ENCODE data around the gene PTPN2.
"Not testable (repeated sequence)": the region's sequence is repeated elsewhere in the genome, so short reads cannot be mapped to it uniquely, and the experiment has no call there.

Gene PTPN2

GRCh38 chr18:12769644-12770440, 114.2 kb downstream of the PTPN2 start:
- DNase-seq, result no peak

- no peak for DNase-seq
Measured at GRCh38 chr18:12769136-12769535, 114.9 kb downstream of the PTPN2 start.

GRCh38 chr18:12768625-12769024, 115.4 kb downstream of the PTPN2 start:
- DNase-seq, result no peak

- DNase-seq, result no peak
Measured at GRCh38 chr18:12767580-12768155, 116.4 kb downstream of the PTPN2 start.

- no peak for DNase-seq
Measured at GRCh38 chr18:12766986-12767433, 117.0 kb downstream of the PTPN2 start.

- no peak for DNase-seq
Measured at GRCh38 chr18:12765586-12765985, 118.5 kb downstream of the PTPN2 start.

- DNase-seq, result peak in 2 of 3 experiments; percentile 30 to 55
Measured at GRCh38 chr18:12765126-12765525, 118.9 kb downstream of the PTPN2 start.

GRCh38 chr18:12758566-12758965, 125.5 kb downstream of the PTPN2 start:
- DNase-seq, result not testable (repeated sequence)

- not testable (repeated sequence) for DNase-seq
Measured at GRCh38 chr18:12756619-12757239, 127.3 kb downstream of the PTPN2 start.

- not testable (repeated sequence) for DNase-seq
Measured at GRCh38 chr18:12755606-12756005, 128.4 kb downstream of the PTPN2 start.

- no peak for DNase-seq
Measured at GRCh38 chr18:12754511-12754910, 129.5 kb downstream of the PTPN2 start.

- no peak for DNase-seq
Measured at GRCh38 chr18:12751891-12752290, 132.1 kb downstream of the PTPN2 start.

GRCh38 chr18:12751503-12751884, 132.5 kb downstream of the PTPN2 start:
- no peak for DNase-seq

GRCh38 chr18:12750715-12751502, 133.1 kb downstream of the PTPN2 start:
- no peak for DNase-seq

- DNase-seq, result peak in 1 of 3 experiments; percentile 79
Measured at GRCh38 chr18:12750076-12750714, 133.8 kb downstream of the PTPN2 start.

GRCh38 chr18:12749121-12749520, 134.9 kb downstream of the PTPN2 start:
- DNase-seq, result no peak

- DNase-seq, result no peak
Measured at GRCh38 chr18:12748671-12749070, 135.4 kb downstream of the PTPN2 start.

GRCh38 chr18:12747530-12748315, 136.3 kb downstream of the PTPN2 start:
- no peak for DNase-seq

GRCh38 chr18:12745095-12745795, 138.8 kb downstream of the PTPN2 start:
- DNase-seq, result no peak

GRCh38 chr18:12744103-12744502, 139.9 kb downstream of the PTPN2 start:
- peak in 1 of 3 experiments; percentile 58 for DNase-seq

GRCh38 chr18:12742453-12742852, 141.6 kb downstream of the PTPN2 start:
- DNase-seq, result no peak
